K562 (cell line): ENCODE measurements around the gene ATOH8. TPM values are rescaled to one million over a fixed set of nuclear protein-coding genes. Genes with fewer than 3 reads are reported as not detected.

Experiments
- ATAC-seq: fragments of 200-7000 bp; cut with Tn5 transposase; 3 replicates; pipeline ENCODE4 v1.9.1; 2020; ENCODE audit warnings: moderate library complexity
- BruUV-seq: library from RNA; stranded (reverse); fragments of 400-500 nt; replicated peaks from 2 replicates; lab custom pipeline; 2021; lab: Mats Ljungman, UMichigan
- CTCF ChIA-PET: fragments of 300-600 bp; formaldehyde crosslinking; extraction: SDS; loops from one replicate; lab custom pipeline; 2021; ENCODE audit warnings: low intra/inter-chr PET ratio; lab: Yijun Ruan, JAX
- POLR2A ChIA-PET: fragments of 300-600, 350-650 bp; sonication (Branson Sonifier 250); formaldehyde crosslinking; extraction: SDS; loops from one replicate; lab custom pipeline; 2021; ENCODE audit warnings: antibody characterized with exemption, inconsistent platforms; lab: Yijun Ruan, JAX
- DNase-seq, 4 experiments: peaks; one replicate each; pipeline versions ENCODE4 v3.0.0 to v3.0.0-alpha.2; 2011 to 2018; ENCODE audit warnings: low spot score in 3 of 4, mixed read lengths in 3 of 4; ENCODE audit errors: extremely low read depth in 1 of 4
- FAIRE-seq: peaks from 2 replicates; lab custom pipeline; 2011; peaks lifted over from hg19 to GRCh38; lab: Jason Lieb, UNC
- H2AFZ ChIP-seq: 2 replicates; pipeline ENCODE4 v1.6.0; 2011; ENCODE audit warnings: low read depth, low read length, control low read depth, inconsistent platforms
- H3K27ac ChIP-seq: fragments of 200-600 bp; 3 replicates; pipeline ENCODE4 v1.8.0; 2011; ENCODE audit warnings: low read depth, mild to moderate bottlenecking, control low read depth, inconsistent platforms, low read length, moderate library complexity, mixed read lengths; ENCODE audit errors: extremely low read depth
- H3K27me3 ChIP-seq, 2 experiments: fragments of 300-600 bp in 1 of 2; 2 replicates in 1 of 2; 3 replicates in 1 of 2; pipeline versions ENCODE4 v1.6.0 to v1.8.0; 2011; ENCODE audit warnings: inconsistent platforms in 2 of 2, low read length in 2 of 2, mild to moderate bottlenecking in 1 of 2, mixed read lengths in 1 of 2, moderate library complexity in 1 of 2; ENCODE audit not compliant: control insufficient read depth in 2 of 2, insufficient read depth in 2 of 2
- H3K36me3 ChIP-seq: fragments of 300-600 bp; 3 replicates; pipeline ENCODE4 v1.8.0; 2011; ENCODE audit warnings: mild to moderate bottlenecking, low read length, inconsistent platforms; ENCODE audit not compliant: control insufficient read depth, insufficient read depth
- H3K4me1 ChIP-seq, 2 experiments: fragments of 200-600 bp in 1 of 2; replicated peaks in 1 of 2; 2 replicates in 1 of 2; 3 replicates in 1 of 2; pipeline versions ENCODE4 v1.5.1 to v1.8.0; 2011; ENCODE audit warnings: inconsistent platforms in 2 of 2, low read length in 2 of 2, mild to moderate bottlenecking in 1 of 2, mixed read lengths in 1 of 2, moderate library complexity in 1 of 2; ENCODE audit not compliant: control insufficient read depth in 2 of 2, insufficient read depth in 2 of 2
- H3K4me2 ChIP-seq: 2 replicates; pipeline ENCODE4 v1.6.1; 2011; ENCODE audit warnings: low read length, control low read depth, inconsistent platforms, mixed read lengths; ENCODE audit not compliant: insufficient read depth
- H3K4me3 ChIP-seq: fragments of 200-600 bp; sonication (generic), shearing (Covaris generic); 2 replicates; pipeline ENCODE4 v1.5.1; 2016; ENCODE audit warnings: control low read depth, inconsistent platforms
- H3K79me2 ChIP-seq: fragments of 200-600 bp; 3 replicates; pipeline ENCODE4 v1.8.0; 2011; ENCODE audit warnings: low read length, inconsistent platforms; ENCODE audit not compliant: control insufficient read depth, insufficient read depth
- H3K9ac ChIP-seq, 2 experiments: 2 replicates each; pipeline versions ENCODE4 v1.6.0 to v1.6.1; 2011; ENCODE audit warnings: low read depth in 2 of 2, low read length in 2 of 2, control low read depth in 1 of 2, inconsistent platforms in 1 of 2, mild to moderate bottlenecking in 1 of 2, mixed read lengths in 1 of 2; ENCODE audit not compliant: insufficient read depth in 1 of 2
- H3K9me1 ChIP-seq: one replicate; pipeline ENCODE4 v1.6.0; 2011; ENCODE audit warnings: inconsistent platforms, mild to moderate bottlenecking, low read length, moderate library complexity; ENCODE audit not compliant: control insufficient read depth, insufficient read depth
- H3K9me3 ChIP-seq: replicated peaks from 2 replicates; pipeline ENCODE4 v1.5.1; 2011; ENCODE audit warnings: low read depth, low read length, inconsistent platforms; ENCODE audit not compliant: control insufficient read depth, insufficient read depth
- H4K20me1 ChIP-seq: replicated peaks from 2 replicates; pipeline ENCODE4 v1.6.1; 2011; ENCODE audit warnings: low read length, inconsistent platforms, mixed read lengths; ENCODE audit not compliant: control insufficient read depth, insufficient read depth
- HSF4 ChIP-seq: fragments of 250-450 bp; sonication (Bioruptor Pico); IDR thresholded peaks from 2 replicates; pipeline ENCODE4 v2.1.2; 2022; ENCODE audit warnings: mild to moderate bottlenecking, moderate library complexity, borderline replicate concordance
- ZNF24 ChIP-seq: fragments of 450-650 bp; IDR thresholded peaks from 2 replicates; pipeline ENCODE4 v1.6.1; 2016
- ZNF75A ChIP-seq: fragments of 450-650 bp; formaldehyde crosslinking; IDR thresholded peaks from 2 replicates; pipeline ENCODE4 v1.4.0; 2020; ENCODE audit warnings: mild to moderate bottlenecking
- ZNF766 ChIP-seq: fragments of 200-800 bp; sonication (Bioruptor generic); conservative IDR thresholded peaks from 2 replicates; pipeline ENCODE4 v1.6.1; 2016; ENCODE audit warnings: missing genetic modification characterization, missing compliant biosample characterization
- WGBS: fragments of 100-300 bp; shearing (Covaris generic); methylation state at CpG from one replicate; pipeline ENCODE4 v1.1.6; 2016; ENCODE audit warnings: low coverage, mixed read lengths; ENCODE audit not compliant: insufficient coverage; ENCODE audit errors: missing lambda C conversion rate; 5-methylcytosine and 5-hydroxymethylcytosine counted together
- in situ Hi-C: fragments of 300-500 bp; cut with MboI; formaldehyde crosslinking; loops from 4 replicates; pipeline ENCODE4 v1.15.0; 2018; ENCODE audit warnings: inconsistent platforms, mixed read lengths
- intact Hi-C: fragments of 100-400 bp; cut with micrococcal nuclease; formaldehyde crosslinking; loops from 2 replicates; pipeline ENCODE4 v1.14.2; 2022
- polyA plus RNA-seq, 8 experiments: library from polyadenylated mRNA; depleted of rRNA in 4 of 8; stranded (reverse) in 5 of 8; unstranded in 3 of 8; fragments of >200 nt; fragmentation: Nextera tagmentation in 2 of 8; fragmentation: Illumina TruSeq in 1 of 8; extraction: Ambion mirVana in 2 of 8; extraction: Trizol in 1 of 8; gene quantifications; 2 replicates each; pipeline versions ENCODE4 v1.2.1 to v1.2.3, GENCODE V29; 2011 to 2014; ENCODE audit warnings: inconsistent platforms in 1 of 8, missing spikeins in 1 of 8
- total RNA-seq, 7 experiments: library from RNA; depleted of rRNA in 6 of 7; stranded (reverse); fragments of >200 nt in 6 of 7; fragmentation: Illumina TruSeq in 2 of 7; extraction: Trizol in 2 of 7; gene quantifications; 2 replicates each; pipeline versions ENCODE4 v1.2.1 to v1.2.3, GENCODE V29; 2011 to 2021; ENCODE audit warnings: low replicate concordance in 1 of 7
- TF ChIP-seq, protein P1 (sequence below), 2 experiments: IDR thresholded peaks; 2 replicates each; pipeline ENCODE4 v1.6.1; 2011; ENCODE audit warnings: borderline replicate concordance in 1 of 2, control low read depth in 1 of 2, low read depth in 1 of 2, low read length in 1 of 2, mild to moderate bottlenecking in 1 of 2, mixed read lengths in 1 of 2, moderate library complexity in 1 of 2; ENCODE audit not compliant: insufficient read depth in 1 of 2, insufficient read length in 1 of 2, poor library complexity in 1 of 2, severe bottlenecking in 1 of 2; ENCODE audit errors: extremely low read depth in 1 of 2

The ATOH8 gene
- total and polyA plus RNA-seq, 9 of the 15 experiments (the other 6 are each of a cell fraction or from before 2014, with no cell fraction given): not detected

DNA sequence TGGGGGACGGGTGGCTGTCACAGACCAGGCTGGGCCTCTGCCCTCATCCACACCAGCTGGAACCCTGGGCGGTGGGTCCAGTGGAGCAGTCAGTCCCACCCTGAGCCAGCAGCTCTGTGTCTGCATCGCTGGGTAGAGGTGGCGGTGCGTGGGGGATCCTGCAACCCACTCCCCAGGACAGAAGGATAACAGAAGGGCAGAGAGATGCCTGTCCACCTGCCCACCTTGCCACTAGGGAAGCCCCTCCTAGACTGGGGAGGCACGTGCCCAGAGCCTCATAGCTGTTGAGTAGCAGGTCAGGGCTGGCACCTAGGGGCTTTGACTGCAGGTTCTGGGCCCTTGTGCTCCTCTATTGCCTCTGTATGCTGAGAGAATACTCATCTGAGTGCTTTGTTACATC, 2.4 kb downstream of the ATOH8 start (continued):
- TF ChIP-seq HSF4: no peak

DNA sequence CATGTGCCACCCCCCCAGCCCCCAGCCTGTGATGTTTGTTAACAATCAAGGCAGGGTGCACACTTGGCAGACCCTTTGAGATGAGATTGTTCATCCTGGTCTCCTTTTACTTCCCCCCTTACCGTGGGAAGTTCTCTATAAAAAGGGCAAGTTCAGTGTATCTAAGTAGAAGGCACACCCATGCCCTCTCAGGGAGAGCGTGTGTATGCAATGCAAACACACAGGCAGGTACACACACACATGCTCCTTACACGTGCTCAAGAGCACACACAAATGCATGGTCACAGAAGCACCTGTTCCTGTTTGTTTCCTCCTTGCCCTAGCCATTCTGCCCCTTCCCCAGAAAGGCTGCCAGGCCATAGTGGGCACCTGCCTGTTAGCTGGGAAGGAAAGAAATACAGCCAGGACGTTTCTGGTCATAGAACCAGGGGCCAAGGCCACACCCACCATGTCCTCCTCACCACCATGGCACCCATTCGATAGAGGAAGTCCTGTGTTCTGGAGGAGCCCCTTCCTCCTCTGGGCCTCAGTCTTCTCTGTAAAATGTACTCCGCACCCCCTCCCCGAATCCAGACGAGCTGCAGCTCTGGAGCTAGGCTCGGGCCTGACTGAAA, 3.1 kb downstream of the ATOH8 start:
- Histone ChIP-seq H3K27ac (no peak overlapping the region), H3K9ac (no peak overlapping the region), H4K20me1 (peaks cover 12% of the 10 kb centered on the region), H3K9me1 (no peaks in the 10 kb centered on the region), H3K9me3 (no peaks in the 10 kb centered on the region), H3K4me2 (no peak overlapping the region)
- no TSS peak for BruUV-seq
- in situ Hi-C loops: no loop called here
- CTCF ChIA-PET: no interaction called here
- FAIRE-seq: no peak
- WGBS: 2% methylated on average over 9 of the region's 9 CpGs
- ATAC-seq: no peak
- POLR2A ChIA-PET: interaction anchor here (0.7 kb wide), 1 partner anchor 411 kb away, joined by 3 read pairs; no protein-coding TSS in a partner anchor
- TF ChIP-seq, protein P1, sequence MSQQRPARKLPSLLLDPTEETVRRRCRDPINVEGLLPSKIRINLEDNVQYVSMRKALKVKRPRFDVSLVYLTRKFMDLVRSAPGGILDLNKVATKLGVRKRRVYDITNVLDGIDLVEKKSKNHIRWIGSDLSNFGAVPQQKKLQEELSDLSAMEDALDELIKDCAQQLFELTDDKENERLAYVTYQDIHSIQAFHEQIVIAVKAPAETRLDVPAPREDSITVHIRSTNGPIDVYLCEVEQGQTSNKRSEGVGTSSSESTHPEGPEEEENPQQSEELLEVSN (IDR thresholded peaks at IDR 0.05; ENCODE audit: borderline replicate concordance in 1 of 2, extremely low read depth in 1 of 2, insufficient read depth in 1 of 2, insufficient read length in 1 of 2, low read depth in 1 of 2, low read length in 1 of 2, poor library complexity in 1 of 2, severe bottlenecking in 1 of 2): no peak
- TF ChIP-seq ZNF766 (CRISPR knock-in tag) (no peak), ZNF24 (no peak), ZNF75A (CRISPR knock-in tag) (no peak)
- TF ChIP-seq, all 486 proteins: peak for 0
- no peaks in the 10 kb centered on the region for H3K79me2 ChIP-seq
- intact Hi-C loops: loop anchor here (10.0 kb wide), 1 partner anchor 328 kb away; no protein-coding TSS in a partner anchor
- H3K4me3 ChIP-seq: no peak overlapping the region
- DNase-seq: no peak
- peaks cover 50 to 80% of the 10 kb centered on the region in 2 experiments for H3K27me3 ChIP-seq
- H3K36me3 ChIP-seq: no peaks in the 10 kb centered on the region
- H3K4me1 ChIP-seq: peaks cover 0 to 22% of the 10 kb centered on the region in 2 experiments; a peak in 2 of 5 replicates
- no peak overlapping the region for H2AFZ ChIP-seq
